Cardiac muscle cell (in vitro differentiated cells and primary cell): ENCODE measurements around the gene KRT39. TPM values are rescaled to one million over a fixed set of nuclear protein-coding genes. Genes with fewer than 3 reads are reported as not detected.

Experiments
- DNase-seq, 2 donors: peaks; one replicate each; pipeline versions ENCODE4 v3.0.0 to v3.0.0-alpha.2; 2010 to 2017; ENCODE audit warnings: low read depth in 1 of 2, low spot score in 1 of 2
- H3K27ac ChIP-seq: fragments of 200-600 bp; sonication (generic); 2 replicates; pipeline ENCODE4 v1.5.1; 2016
- H3K27me3 ChIP-seq: fragments of 200-600 bp; sonication (generic); 2 replicates; pipeline ENCODE4 v1.6.0; 2016; ENCODE audit warnings: control low read depth
- H3K36me3 ChIP-seq: fragments of 200-600 bp; sonication (generic); 2 replicates; pipeline ENCODE4 v1.5.1; 2016; ENCODE audit warnings: control low read depth
- H3K4me1 ChIP-seq: fragments of 200-600 bp; sonication (generic); 2 replicates; pipeline ENCODE4 v1.8.1; 2017; ENCODE audit warnings: low read depth, mild to moderate bottlenecking, mixed run types
- H3K4me3 ChIP-seq: fragments of 200-600 bp; sonication (generic); 2 replicates; pipeline ENCODE4 v1.5.1; 2016; ENCODE audit warnings: mild to moderate bottlenecking
- H3K9me3 ChIP-seq: fragments of 200-600 bp; sonication (generic); 2 replicates; pipeline ENCODE4 v1.5.1; 2017; ENCODE audit warnings: low read depth, mild to moderate bottlenecking, control low read depth
- CTCF ChIP-seq: IDR thresholded peaks from 2 replicates; pipeline ENCODE4 v1.5.1; 2012; ENCODE audit warnings: low read depth, mild to moderate bottlenecking, low read length
- polyA plus RNA-seq: library from polyadenylated mRNA; unstranded; fragments of >200 nt; fragmentation: Nextera tagmentation; extraction: Ambion mirVana; gene quantifications from 2 replicates; pipeline ENCODE4 v1.2.1, GENCODE V29; 2016
- total RNA-seq: library from RNA; depleted of rRNA; stranded (reverse); fragments of >200 nt; gene quantifications from 2 replicates; pipeline ENCODE4 v1.2.3, GENCODE V29; 2016

KRT39 gene
- total and polyA plus RNA-seq, 2 experiments from 2014 or later, result not detected

GRCh38 chr17:41010441-41010840 is 43.7 kb upstream of the KRT39 start:
- H3K27me3 ChIP-seq, result no peaks in the 10 kb centered on the region
- H3K4me3 ChIP-seq, result no peak overlapping the region
- no peak for DNase-seq

GRCh38 chr17:41009936-41010335 is 43.2 kb upstream of the KRT39 start:
- TF ChIP-seq CTCF, result no peak
- DNase-seq, result no peak
- H3K4me3 ChIP-seq, result no peak overlapping the region
- no peaks in the 10 kb centered on the region for H3K9me3 ChIP-seq
- no peaks in the 10 kb centered on the region for H3K36me3 ChIP-seq
- no peaks in the 10 kb centered on the region for H3K27me3 ChIP-seq
- no peak overlapping the region for H3K27ac ChIP-seq
- H3K4me1 ChIP-seq, result no peaks in the 10 kb centered on the region

More at GRCh38 chr17:41010441-41010840, 43.7 kb upstream of the KRT39 start:
- H3K4me1 ChIP-seq, result no peaks in the 10 kb centered on the region
- no peaks in the 10 kb centered on the region for H3K36me3 ChIP-seq
- no peaks in the 10 kb centered on the region for H3K9me3 ChIP-seq
- H3K27ac ChIP-seq, result no peak overlapping the region
- no peak for TF ChIP-seq CTCF

GRCh38 chr17:41009301-41009760 is 42.6 kb upstream of the KRT39 start:
- H3K4me3 ChIP-seq, result no peak overlapping the region
- DNase-seq, result no peak
- no peaks in the 10 kb centered on the region for H3K36me3 ChIP-seq

GRCh38 chr17:41008811-41009210 is 42.1 kb upstream of the KRT39 start, which contains the start of gene KRTAP3-1:
KRTAP3-1 (minus strand) TSS chr17:41009128; CDS start chr17:41009074, 54 bp downstream.
- TF ChIP-seq CTCF, result no peak
- Histone ChIP-seq H3K36me3 (no peaks in the 10 kb centered on the region), H3K9me3 (no peaks in the 10 kb centered on the region), H3K4me3 (no peak within 1 kb of the TSS), H3K27me3 (no peaks in the 10 kb centered on the region), H3K27ac (no peak within 1 kb of the TSS), H3K4me1 (no peaks in the 10 kb centered on the region)
- no peak for DNase-seq

More at GRCh38 chr17:41009301-41009760, 42.6 kb upstream of the KRT39 start:
- no peaks in the 10 kb centered on the region for H3K27me3 ChIP-seq
- H3K4me1 ChIP-seq, result no peaks in the 10 kb centered on the region
- no peak overlapping the region for H3K27ac ChIP-seq
- H3K9me3 ChIP-seq, result no peaks in the 10 kb centered on the region
- TF ChIP-seq CTCF, result no peak

GRCh38 chr17:41004397-41004796 is 37.6 kb upstream of the KRT39 start:
- DNase-seq, result no peak
- no peaks in the 10 kb centered on the region for H3K36me3 ChIP-seq
- no peaks in the 10 kb centered on the region for H3K27me3 ChIP-seq
- H3K9me3 ChIP-seq, result no peaks in the 10 kb centered on the region
- no peak for TF ChIP-seq CTCF
- H3K4me3 ChIP-seq, result no peak overlapping the region
- no peak overlapping the region for H3K27ac ChIP-seq
- no peaks in the 10 kb centered on the region for H3K4me1 ChIP-seq
